Right atrium auricular region (tissue), 2 donors: Measurements from ENCODE around the gene PLAGL2. TPM values are rescaled to one million over a fixed set of nuclear protein-coding genes. Genes with fewer than 3 reads are reported as not detected.
"Not testable (repeated sequence)": the region's sequence is repeated elsewhere in the genome, so short reads cannot be mapped to it uniquely, and the experiment has no call there.

Experiments used
- DNase-seq: peaks from one replicate; pipeline ENCODE4 v3.0.0-alpha.2; 2019; ENCODE audit warnings: low spot score
- H3K27ac ChIP-seq, 2 donors: fragments of 200-600 bp; sonication (generic); 1 replicate in 1 of 2; 2 replicates in 1 of 2; pipeline ENCODE4 v1.5.1; 2016 to 2019
- H3K27me3 ChIP-seq, 2 donors: fragments of 200-600 bp; sonication (generic); one replicate each; pipeline versions ENCODE4 v1.5.1 to v1.6.0; 2017 to 2019
- H3K36me3 ChIP-seq: fragments of 200-600 bp; sonication (generic); one replicate; pipeline ENCODE4 v1.5.1; 2016
- H3K4me1 ChIP-seq, 2 donors: fragments of 200-600 bp; sonication (generic); one replicate each; pipeline versions ENCODE4 v1.5.1 to v1.6.0; 2017 to 2019
- H3K4me3 ChIP-seq, 2 donors: fragments of 200-600 bp; sonication (generic); 1 replicate in 1 of 2; 2 replicates in 1 of 2; pipeline ENCODE4 v1.5.1; 2017 to 2019; ENCODE audit warnings: mild to moderate bottlenecking in 1 of 2, moderate library complexity in 1 of 2
- H3K9me3 ChIP-seq, 2 donors: fragments of 200-600 bp; sonication (generic); one replicate each; pipeline ENCODE4 v1.5.1; 2019
- total RNA-seq, 2 donors: library from RNA; depleted of rRNA; stranded (reverse); fragments of >200 nt; gene quantifications; one replicate each; pipeline ENCODE4 v1.1.0, GENCODE V29; 2016
- TF ChIP-seq, protein P1 (sequence below), 2 donors: fragments of 200-600 bp; sonication (generic); IDR thresholded peaks; one replicate each; pipeline ENCODE4 v1.5.1; 2019; ENCODE audit warnings: antibody characterized with exemption in 2 of 2

PLAGL2 gene
- total RNA-seq, 2 donors from 2014 or later = 7.0 to 8.1 TPM

DNA sequence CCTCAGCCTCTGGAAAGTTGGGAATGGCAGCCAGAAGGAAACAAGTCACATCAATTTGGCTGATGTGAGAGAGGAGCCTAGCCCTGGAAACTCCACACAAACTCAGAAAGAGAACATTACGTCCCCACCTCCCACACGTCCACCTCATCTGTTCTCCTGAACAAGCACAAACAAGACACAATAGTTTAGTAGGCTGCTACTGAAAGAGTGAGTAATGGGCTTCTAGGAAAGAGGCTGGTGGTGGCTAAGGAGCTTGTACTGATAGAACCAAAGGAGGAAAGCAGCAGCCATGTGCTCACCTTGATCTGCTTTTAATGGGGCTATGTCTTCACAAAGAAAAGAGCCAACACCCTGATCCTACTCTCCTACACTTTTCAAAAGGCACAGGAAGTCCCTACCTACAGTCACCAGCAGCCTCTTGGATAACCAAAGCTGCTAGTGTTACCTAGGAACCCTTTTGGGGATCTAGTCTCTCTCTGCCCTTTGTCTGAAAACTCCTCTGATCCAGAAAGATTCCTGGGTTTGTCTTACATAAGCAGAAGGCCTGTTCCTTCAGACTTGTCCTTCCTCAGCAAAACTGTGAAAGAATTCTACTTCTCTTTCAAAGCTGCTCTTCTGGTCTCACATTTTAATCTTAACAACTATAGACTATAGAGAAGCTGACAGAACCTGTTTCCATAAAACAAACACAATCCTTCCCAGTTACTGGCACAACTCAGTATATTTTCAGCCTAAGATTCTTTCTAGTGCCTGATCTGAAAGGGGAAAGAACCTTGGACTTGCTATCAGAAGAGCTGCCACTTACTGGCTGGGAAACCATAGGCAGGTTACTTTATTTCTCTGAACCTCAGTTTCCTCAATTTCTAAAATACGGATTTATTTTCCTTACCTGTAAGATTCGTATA, 3.1 kb downstream of the PLAGL2 start:
- Histone ChIP-seq H3K27me3 (no peaks in the 10 kb centered on the region), H3K4me1 (peaks cover 0 to 59% of the 10 kb centered on the region in 2 donors), H3K36me3 (peaks cover 24% of the 10 kb centered on the region), H3K9me3 (no peaks in the 10 kb centered on the region), H3K27ac (peak overlapping the region; percentile 87 to 90), H3K4me3 (peak overlapping the region in 1 of 2 donors; percentile 87)
- TF ChIP-seq, protein P1, sequence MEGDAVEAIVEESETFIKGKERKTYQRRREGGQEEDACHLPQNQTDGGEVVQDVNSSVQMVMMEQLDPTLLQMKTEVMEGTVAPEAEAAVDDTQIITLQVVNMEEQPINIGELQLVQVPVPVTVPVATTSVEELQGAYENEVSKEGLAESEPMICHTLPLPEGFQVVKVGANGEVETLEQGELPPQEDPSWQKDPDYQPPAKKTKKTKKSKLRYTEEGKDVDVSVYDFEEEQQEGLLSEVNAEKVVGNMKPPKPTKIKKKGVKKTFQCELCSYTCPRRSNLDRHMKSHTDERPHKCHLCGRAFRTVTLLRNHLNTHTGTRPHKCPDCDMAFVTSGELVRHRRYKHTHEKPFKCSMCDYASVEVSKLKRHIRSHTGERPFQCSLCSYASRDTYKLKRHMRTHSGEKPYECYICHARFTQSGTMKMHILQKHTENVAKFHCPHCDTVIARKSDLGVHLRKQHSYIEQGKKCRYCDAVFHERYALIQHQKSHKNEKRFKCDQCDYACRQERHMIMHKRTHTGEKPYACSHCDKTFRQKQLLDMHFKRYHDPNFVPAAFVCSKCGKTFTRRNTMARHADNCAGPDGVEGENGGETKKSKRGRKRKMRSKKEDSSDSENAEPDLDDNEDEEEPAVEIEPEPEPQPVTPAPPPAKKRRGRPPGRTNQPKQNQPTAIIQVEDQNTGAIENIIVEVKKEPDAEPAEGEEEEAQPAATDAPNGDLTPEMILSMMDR (IDR thresholded peaks at IDR 0.05) = no peak
- no peak for DNase-seq

DNA sequence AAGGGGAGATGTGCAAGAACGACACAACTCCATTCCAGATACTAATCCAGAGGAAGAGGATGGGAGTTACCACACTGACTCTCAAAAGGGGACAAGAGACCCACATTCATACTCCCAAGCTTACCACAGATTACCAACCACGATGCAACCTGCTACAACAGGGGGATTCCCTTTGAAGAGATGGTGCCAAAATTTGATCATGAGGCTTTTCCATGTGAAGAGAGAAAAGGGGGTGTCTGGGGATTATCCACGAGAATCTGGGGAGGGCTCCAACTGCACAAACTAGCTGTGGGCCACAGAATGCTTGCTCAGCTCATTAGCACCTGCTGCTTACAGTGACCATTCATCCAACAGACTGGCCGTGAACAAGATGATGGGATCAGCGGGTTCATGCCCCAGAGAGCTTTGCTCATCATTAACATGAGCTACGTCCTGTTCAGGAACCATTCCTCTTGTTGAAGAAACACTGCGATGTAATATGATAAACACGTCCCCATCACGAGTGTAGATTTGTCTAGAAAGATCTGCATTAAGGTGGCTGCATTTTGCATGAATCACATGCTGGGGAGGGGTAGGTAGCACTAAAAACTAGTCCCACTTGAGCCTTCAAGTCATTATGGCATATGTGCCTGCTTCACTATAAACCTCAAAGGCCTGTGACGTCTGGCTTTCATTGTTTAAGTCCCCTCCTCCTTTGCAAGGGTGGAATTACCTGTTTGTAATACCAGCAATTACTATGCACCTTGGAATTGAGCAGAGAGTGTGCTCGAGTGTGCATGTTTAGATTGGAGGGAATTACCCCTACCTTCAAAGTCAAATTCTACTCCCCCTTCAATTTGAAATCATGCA, 4.0 kb downstream of the PLAGL2 start:
- H3K4me3 ChIP-seq = no peak overlapping the region
- H3K27ac ChIP-seq = peak overlapping the region; percentile 87 to 90
- no peaks in the 10 kb centered on the region for H3K9me3 ChIP-seq
- TF ChIP-seq, protein P1 (IDR thresholded peaks at IDR 0.05) = no peak
- H3K36me3 ChIP-seq = peaks cover 32% of the 10 kb centered on the region
- no peak for DNase-seq
- no peaks in the 10 kb centered on the region for H3K27me3 ChIP-seq
- H3K4me1 ChIP-seq = peaks cover 0 to 59% of the 10 kb centered on the region in 2 donors

DNA sequence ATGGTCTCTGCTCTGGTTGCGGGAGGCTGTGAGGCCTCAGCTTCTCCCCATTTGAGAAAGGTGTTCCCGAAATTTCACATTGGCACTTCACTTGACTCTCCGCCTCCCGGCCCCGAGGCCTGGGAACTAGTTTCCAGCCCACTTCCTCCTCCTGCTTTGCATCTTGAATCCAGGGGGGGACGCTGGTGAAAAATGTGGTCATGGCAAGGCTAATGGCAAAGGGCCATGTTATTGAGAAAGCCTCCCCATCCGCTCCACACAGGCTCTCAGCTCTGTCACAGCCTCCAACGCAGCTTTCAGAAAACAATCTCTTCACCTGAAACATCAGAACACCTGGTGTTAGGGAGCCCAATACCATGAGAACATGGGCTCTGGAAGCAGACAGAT, 5.6 kb downstream of the PLAGL2 start:
- TF ChIP-seq, protein P1 (IDR thresholded peaks at IDR 0.05) = no peak
- H3K36me3 ChIP-seq = peaks cover 47% of the 10 kb centered on the region
- no peak overlapping the region for H3K4me3 ChIP-seq
- DNase-seq = no peak
- no peaks in the 10 kb centered on the region for H3K27me3 ChIP-seq
- peaks cover 0 to 59% of the 10 kb centered on the region in 2 donors for H3K4me1 ChIP-seq
- no peaks in the 10 kb centered on the region for H3K9me3 ChIP-seq
- H3K27ac ChIP-seq = peak overlapping the region; percentile 41 to 87

DNA sequence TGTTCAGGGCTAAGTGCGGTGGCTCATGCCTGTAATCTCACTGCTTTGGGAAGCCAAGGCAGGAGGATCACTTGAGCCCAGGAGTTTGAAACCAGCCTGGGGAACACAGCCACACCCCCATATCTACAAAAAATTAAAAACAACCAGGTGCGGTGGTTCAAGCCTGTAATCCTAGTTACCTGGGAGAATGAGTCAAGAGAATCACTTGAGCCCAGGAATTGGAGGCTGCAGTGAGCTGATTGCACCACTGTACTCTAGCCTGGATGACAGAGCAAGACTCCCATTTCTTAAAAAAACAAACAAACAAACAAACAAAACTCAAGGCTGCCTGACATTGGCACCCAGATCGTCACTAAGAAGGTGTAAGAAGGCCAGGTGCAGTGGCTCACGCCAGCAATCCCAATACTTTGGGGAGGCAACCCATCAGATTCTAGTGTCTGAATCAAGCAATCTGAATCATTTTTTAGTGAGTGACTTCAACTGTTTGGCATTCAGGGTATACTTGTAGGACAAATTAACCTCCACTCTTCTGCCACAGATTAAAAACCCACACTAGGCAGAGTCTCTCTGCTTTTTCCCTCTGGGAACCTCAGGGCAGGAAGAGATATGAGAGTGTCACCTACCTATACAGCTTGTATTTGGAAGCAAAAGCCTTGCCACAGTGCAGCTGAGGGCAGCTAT, 6.1 kb downstream of the PLAGL2 start:
- H3K27me3 ChIP-seq = no peaks in the 10 kb centered on the region
- DNase-seq = no peak
- peaks cover 0 to 53% of the 10 kb centered on the region in 2 donors for H3K4me1 ChIP-seq
- TF ChIP-seq, protein P1 (IDR thresholded peaks at IDR 0.05) = no peak
- no peak overlapping the region for H3K4me3 ChIP-seq
- no peaks in the 10 kb centered on the region for H3K9me3 ChIP-seq
- H3K36me3 ChIP-seq = peaks cover 52% of the 10 kb centered on the region
- H3K27ac ChIP-seq = peak overlapping the region; percentile 41 to 87

DNA sequence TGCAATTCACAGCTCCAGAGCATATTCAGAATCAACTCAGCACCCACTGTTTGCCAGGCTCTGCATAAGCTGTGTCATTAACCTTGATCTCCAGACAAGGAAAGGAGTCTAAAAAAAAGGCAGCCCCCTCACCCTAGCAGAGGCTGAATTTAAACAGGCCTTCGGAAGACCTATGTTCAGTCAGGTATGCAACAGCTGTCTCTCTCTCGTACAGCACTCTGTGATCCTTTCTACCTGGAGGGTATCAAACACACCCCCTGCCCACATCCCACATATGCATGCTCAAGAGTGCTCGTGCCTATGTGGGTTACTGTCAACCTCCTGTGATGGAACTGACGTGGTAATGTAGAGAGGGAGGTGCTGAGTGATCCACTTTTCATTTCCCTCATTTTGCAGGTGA, 8.5 kb downstream of the PLAGL2 start:
- Histone ChIP-seq H3K4me1 (peaks cover 0 to 29% of the 10 kb centered on the region in 2 donors), H3K27me3 (no peaks in the 10 kb centered on the region), H3K36me3 (peaks cover 66% of the 10 kb centered on the region), H3K9me3 (no peaks in the 10 kb centered on the region), H3K4me3 (no peak overlapping the region), H3K27ac (no peak overlapping the region)
- TF ChIP-seq, protein P1 (IDR thresholded peaks at IDR 0.05) = no peak
- DNase-seq = no peak

DNA sequence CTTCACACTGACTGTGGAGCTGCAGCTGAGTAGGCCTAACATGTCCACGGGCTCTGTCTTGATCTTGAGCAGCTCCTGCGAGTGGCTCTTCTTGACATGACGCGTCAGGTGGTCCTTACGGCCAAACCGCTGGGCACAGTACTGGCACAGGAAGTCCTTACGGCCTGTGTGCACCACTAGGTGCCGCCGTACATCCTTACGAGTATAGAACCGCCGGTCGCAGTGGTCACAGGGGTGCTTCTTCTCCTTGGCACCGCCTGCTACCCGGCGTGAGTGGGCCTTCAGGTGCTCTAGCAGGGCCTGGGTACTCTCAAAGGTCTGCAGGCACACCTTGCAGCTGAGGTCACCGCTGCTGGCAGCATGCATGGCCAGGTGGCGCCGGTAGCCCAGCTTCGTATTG, 10.4 kb downstream of the PLAGL2 start:
- not testable (repeated sequence) for H3K9me3 ChIP-seq, H3K4me3 ChIP-seq, DNase-seq, H3K27ac ChIP-seq, H3K27me3 ChIP-seq
- peaks cover 0 to 29% of the 10 kb centered on the region in 2 donors for H3K4me1 ChIP-seq
- peaks cover 66% of the 10 kb centered on the region for H3K36me3 ChIP-seq

DNA sequence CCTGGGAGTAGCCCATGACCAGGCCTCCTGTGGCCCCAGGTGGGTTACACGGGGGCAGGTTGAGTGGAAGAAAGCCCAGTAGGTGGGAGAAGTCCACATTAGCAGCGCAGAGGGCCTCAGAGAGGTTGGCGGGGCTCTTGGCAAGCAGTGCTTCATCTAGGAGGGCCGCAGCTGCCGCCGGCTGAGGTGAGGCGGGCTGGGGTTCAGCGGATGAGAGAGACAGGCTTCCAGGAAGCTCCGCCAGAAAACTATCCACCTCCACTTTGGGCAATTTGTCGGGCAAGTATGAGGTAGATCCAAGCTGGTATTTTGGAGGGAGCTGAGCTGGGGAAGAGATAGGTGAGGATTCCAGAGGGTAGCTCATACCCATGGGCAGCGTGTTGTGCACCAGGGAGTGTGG, 10.9 kb downstream of the PLAGL2 start:
- H3K4me1 ChIP-seq = peaks cover 0 to 29% of the 10 kb centered on the region in 2 donors
- not testable (repeated sequence) for H3K27ac ChIP-seq, H3K4me3 ChIP-seq, H3K27me3 ChIP-seq, H3K9me3 ChIP-seq, DNase-seq
- H3K36me3 ChIP-seq = peaks cover 63% of the 10 kb centered on the region
